Lower leg skin (tissue), 3 donors: ENCODE measurements around the gene PAX7.

Experiments used
- POLR2A ChIP-seq, 2 donors: fragments of 450-650 bp; IDR thresholded peaks; one replicate each; pipeline ENCODE4 v1.6.1; 2016 to 2017; ENCODE audit warnings: antibody characterized with exemption in 2 of 2, mild to moderate bottlenecking in 1 of 2, moderate library complexity in 1 of 2
- TF ChIP-seq, protein P1 (sequence below), 3 donors: fragments of 450-650 bp; IDR thresholded peaks; one replicate each; pipeline ENCODE4 v1.5.1; 2016; ENCODE audit warnings: antibody characterized with exemption in 3 of 3, mild to moderate bottlenecking in 3 of 3, moderate library complexity in 2 of 3

DNA sequence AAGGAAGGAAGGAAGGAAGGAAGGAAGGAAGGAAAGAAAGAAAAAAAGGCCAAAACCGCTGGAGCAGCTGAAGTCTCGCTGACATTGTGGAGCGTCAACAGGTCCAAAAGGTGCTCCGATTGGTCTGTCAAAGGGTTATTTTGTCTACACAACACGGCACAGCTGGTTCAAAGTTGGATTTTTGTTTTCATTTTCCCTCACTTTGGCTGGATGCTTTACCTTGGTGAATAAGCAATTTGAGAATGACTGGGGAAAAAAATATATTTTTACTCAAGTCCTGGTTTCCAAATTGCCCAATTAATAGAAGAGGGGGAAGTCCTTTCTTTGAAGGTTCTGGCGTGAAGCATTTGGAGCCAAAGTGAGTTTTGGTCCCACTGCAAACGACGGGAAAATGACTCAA, 19.3 kb upstream of the PAX7 start:
- TF ChIP-seq, protein P1, sequence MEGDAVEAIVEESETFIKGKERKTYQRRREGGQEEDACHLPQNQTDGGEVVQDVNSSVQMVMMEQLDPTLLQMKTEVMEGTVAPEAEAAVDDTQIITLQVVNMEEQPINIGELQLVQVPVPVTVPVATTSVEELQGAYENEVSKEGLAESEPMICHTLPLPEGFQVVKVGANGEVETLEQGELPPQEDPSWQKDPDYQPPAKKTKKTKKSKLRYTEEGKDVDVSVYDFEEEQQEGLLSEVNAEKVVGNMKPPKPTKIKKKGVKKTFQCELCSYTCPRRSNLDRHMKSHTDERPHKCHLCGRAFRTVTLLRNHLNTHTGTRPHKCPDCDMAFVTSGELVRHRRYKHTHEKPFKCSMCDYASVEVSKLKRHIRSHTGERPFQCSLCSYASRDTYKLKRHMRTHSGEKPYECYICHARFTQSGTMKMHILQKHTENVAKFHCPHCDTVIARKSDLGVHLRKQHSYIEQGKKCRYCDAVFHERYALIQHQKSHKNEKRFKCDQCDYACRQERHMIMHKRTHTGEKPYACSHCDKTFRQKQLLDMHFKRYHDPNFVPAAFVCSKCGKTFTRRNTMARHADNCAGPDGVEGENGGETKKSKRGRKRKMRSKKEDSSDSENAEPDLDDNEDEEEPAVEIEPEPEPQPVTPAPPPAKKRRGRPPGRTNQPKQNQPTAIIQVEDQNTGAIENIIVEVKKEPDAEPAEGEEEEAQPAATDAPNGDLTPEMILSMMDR (IDR thresholded peaks at IDR 0.05) = no peak
- TF ChIP-seq POLR2A (IDR thresholded peaks at IDR 0.05) = no peak
